SU-DHL-6 (cell line): Measurements from ENCODE around the gene NMRK2.

Experiments
- H2AFZ ChIP-seq: fragments of 200-600 bp; sonication (generic); 2 replicates; pipeline ENCODE4 v1.6.1; 2014; ENCODE audit warnings: low read depth, mild to moderate bottlenecking, moderate library complexity, mixed read lengths, antibody characterized with exemption, low read length; ENCODE audit not compliant: severe bottlenecking
- H3F3A ChIP-seq: fragments of 200-600 bp; shearing (Covaris generic); 2 replicates; pipeline ENCODE4 v1.6.0; 2016; ENCODE audit warnings: antibody characterized with exemption, mild to moderate bottlenecking; ENCODE audit not compliant: insufficient read depth
- H3K27ac ChIP-seq: fragments of 200-600 bp; sonication (generic); 2 replicates; pipeline ENCODE4 v1.5.1; 2016; ENCODE audit warnings: low read depth, mild to moderate bottlenecking, low read length, moderate library complexity, mixed read lengths
- H3K27me3 ChIP-seq: fragments of 200-600 bp; sonication (generic), shearing (Covaris generic); 2 replicates; pipeline ENCODE4 v1.6.0; 2014; ENCODE audit warnings: mild to moderate bottlenecking, low read length
- H3K36me3 ChIP-seq: fragments of 200-600 bp; sonication (generic); 2 replicates; pipeline ENCODE4 v1.6.1; 2014; ENCODE audit warnings: mild to moderate bottlenecking, low read length, mixed read lengths
- H3K4me2 ChIP-seq: fragments of 300-600, 200-600 bp; shearing (Covaris generic), sonication (generic); 2 replicates; pipeline ENCODE4 v1.6.0; 2014; ENCODE audit warnings: low read length, low read depth, mild to moderate bottlenecking; ENCODE audit not compliant: poor library complexity, severe bottlenecking
- H3K4me3 ChIP-seq: fragments of 200-600 bp; sonication (generic); 2 replicates; pipeline ENCODE4 v1.5.1; 2014; ENCODE audit warnings: antibody characterized with exemption, low read length, mild to moderate bottlenecking, mixed read lengths; ENCODE audit not compliant: insufficient read depth, poor library complexity, severe bottlenecking
- H3K79me2 ChIP-seq: fragments of 200-600 bp; sonication (generic); 2 replicates; pipeline ENCODE4 v1.6.1; 2014; ENCODE audit warnings: mild to moderate bottlenecking, low read length, moderate library complexity; ENCODE audit not compliant: insufficient read depth
- H3K9ac ChIP-seq: fragments of 200-600 bp; sonication (generic); 2 replicates; pipeline ENCODE4 v1.7.0; 2014; ENCODE audit warnings: mild to moderate bottlenecking, low read length
- H3K9me2 ChIP-seq: fragments of 200-600 bp; sonication (generic); replicated peaks from 2 replicates; pipeline ENCODE4 v1.6.1; 2014; ENCODE audit warnings: low read length; ENCODE audit not compliant: insufficient read depth
- H3K9me3 ChIP-seq: fragments of 200-600 bp; sonication (generic); 2 replicates; pipeline ENCODE4 v1.6.1; 2014; ENCODE audit warnings: low read length, mixed read lengths; ENCODE audit not compliant: insufficient read depth
- H4K20me1 ChIP-seq: fragments of 200-600 bp; sonication (generic); 2 replicates; pipeline ENCODE4 v1.6.1; 2014; ENCODE audit warnings: low read depth, mild to moderate bottlenecking, antibody characterized with exemption, low read length, moderate library complexity, mixed read lengths
- EZH2phosphoT487 ChIP-seq: fragments of 200-600 bp; sonication (generic), shearing (Covaris generic); conservative IDR thresholded peaks from 2 replicates; pipeline ENCODE4 v1.6.1; 2018; ENCODE audit warnings: mild to moderate bottlenecking, antibody characterized with exemption, low read length, moderate library complexity, mixed read lengths
- TF ChIP-seq, protein P1 (sequence below): fragments of 200-600 bp; sonication (generic); IDR thresholded peaks from one replicate; pipeline ENCODE4 v1.5.1; 2017; ENCODE audit warnings: antibody characterized with exemption, mild to moderate bottlenecking, low read length, moderate library complexity; ENCODE audit not compliant: insufficient read depth, poor library complexity, severe bottlenecking

NMRK2 gene

DNA sequence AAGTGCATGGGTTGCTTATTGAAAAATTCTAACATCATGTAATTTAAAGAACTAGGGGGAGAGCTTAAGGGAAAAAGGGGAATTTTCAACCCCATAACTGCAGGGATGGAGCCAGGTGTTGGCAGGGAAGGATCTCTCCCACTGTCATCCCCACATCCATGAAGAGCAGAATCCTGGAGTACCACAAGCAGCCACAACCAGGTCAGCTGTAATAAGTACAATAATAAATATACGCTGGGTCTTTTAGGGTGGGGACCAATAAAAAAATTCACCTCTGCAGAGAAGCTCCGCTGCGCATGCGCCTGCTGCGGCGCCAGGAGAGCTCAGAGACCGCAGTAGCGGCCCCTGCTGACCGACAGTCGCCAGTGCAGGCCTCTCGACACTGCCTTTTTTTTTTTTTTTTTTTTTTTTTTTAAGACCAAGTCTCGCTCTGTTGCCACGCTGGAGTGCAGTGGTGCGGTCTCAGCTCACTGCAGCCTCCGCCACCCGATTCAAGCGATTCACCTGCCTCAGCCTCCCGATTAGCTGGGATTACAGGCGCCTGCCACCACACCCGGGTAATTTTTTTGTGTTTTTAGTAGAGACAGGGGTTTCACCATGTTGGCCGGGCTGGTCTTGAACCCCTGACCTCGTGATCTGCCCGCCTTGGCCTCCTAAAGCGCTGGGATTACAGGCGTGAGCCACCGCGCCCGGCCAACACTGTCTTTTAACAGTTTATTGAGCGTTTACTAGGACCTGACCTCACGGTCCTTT lies 54.9 kb downstream of the NMRK2 start:
- H3K9ac ChIP-seq = peak overlapping the region; percentile 94
- H3K9me3 ChIP-seq = no peaks in the 10 kb centered on the region
- TF ChIP-seq, protein P1, sequence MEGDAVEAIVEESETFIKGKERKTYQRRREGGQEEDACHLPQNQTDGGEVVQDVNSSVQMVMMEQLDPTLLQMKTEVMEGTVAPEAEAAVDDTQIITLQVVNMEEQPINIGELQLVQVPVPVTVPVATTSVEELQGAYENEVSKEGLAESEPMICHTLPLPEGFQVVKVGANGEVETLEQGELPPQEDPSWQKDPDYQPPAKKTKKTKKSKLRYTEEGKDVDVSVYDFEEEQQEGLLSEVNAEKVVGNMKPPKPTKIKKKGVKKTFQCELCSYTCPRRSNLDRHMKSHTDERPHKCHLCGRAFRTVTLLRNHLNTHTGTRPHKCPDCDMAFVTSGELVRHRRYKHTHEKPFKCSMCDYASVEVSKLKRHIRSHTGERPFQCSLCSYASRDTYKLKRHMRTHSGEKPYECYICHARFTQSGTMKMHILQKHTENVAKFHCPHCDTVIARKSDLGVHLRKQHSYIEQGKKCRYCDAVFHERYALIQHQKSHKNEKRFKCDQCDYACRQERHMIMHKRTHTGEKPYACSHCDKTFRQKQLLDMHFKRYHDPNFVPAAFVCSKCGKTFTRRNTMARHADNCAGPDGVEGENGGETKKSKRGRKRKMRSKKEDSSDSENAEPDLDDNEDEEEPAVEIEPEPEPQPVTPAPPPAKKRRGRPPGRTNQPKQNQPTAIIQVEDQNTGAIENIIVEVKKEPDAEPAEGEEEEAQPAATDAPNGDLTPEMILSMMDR = peak; percentile 53
- TF ChIP-seq EZH2phosphoT487 = no peak
- H3K36me3 ChIP-seq = peaks cover 18% of the 10 kb centered on the region
- H3K4me3 ChIP-seq = peak overlapping the region; percentile 34
- H3K79me2 ChIP-seq = peaks cover 24% of the 10 kb centered on the region
- peak overlapping the region; percentile 69 for H2AFZ ChIP-seq
- no peaks in the 10 kb centered on the region for H3K9me2 ChIP-seq
- H4K20me1 ChIP-seq = peaks cover 18% of the 10 kb centered on the region; the same call in 1 of the 2 replicates
- H3K27ac ChIP-seq = peak overlapping the region; percentile 81
- H3F3A ChIP-seq = peaks cover 46% of the 10 kb centered on the region
- H3K27me3 ChIP-seq = no peaks in the 10 kb centered on the region
- H3K4me2 ChIP-seq = peak overlapping the region; percentile 95

DNA sequence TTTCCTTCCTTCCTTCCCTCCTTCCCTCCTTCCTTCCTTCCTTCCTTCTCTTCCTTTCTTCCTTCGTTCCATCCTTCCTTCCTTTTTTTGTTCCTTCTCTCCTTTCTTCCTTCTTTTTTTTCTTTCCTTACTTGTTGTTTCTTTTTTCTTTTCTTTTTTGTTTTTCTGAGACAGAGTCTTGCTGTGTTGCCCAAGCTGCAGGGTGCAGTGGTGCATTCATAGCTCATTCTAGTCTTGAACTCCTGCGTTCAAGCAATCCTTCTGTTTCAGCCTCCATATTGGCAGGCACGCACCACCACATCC lies 57.9 kb downstream of the NMRK2 start:
- H3K9me3 ChIP-seq = no peaks in the 10 kb centered on the region
- H4K20me1 ChIP-seq = no peaks in the 10 kb centered on the region
- no peaks in the 10 kb centered on the region for H3K27me3 ChIP-seq
- no peaks in the 10 kb centered on the region for H3K79me2 ChIP-seq
- H2AFZ ChIP-seq = peak overlapping the region; percentile 63
- no peak overlapping the region for H3K9ac ChIP-seq
- H3F3A ChIP-seq = peaks cover 33% of the 10 kb centered on the region
- no peak overlapping the region for H3K4me3 ChIP-seq
- no peaks in the 10 kb centered on the region for H3K9me2 ChIP-seq
- TF ChIP-seq EZH2phosphoT487 = no peak
- TF ChIP-seq, protein P1 = no peak
- no peak overlapping the region for H3K27ac ChIP-seq
- no peaks in the 10 kb centered on the region for H3K36me3 ChIP-seq
- peak overlapping the region; percentile 50 for H3K4me2 ChIP-seq
